OCI-LY3 (cell line): Measurements from ENCODE around the gene RNU11.

ENCODE experiments used
- H2AFZ ChIP-seq: fragments of 200-600, 300-600 bp; shearing (Covaris generic); 2 replicates; pipeline ENCODE4 v1.6.0; 2014; ENCODE audit warnings: antibody characterized with exemption, low read depth, low read length
- H3K27ac ChIP-seq: fragments of 200-600, 300-600 bp; sonication (generic); 2 replicates; pipeline ENCODE4 v1.5.1; 2014; ENCODE audit warnings: mild to moderate bottlenecking, low read length, moderate library complexity, mixed read lengths
- H3K27me3 ChIP-seq: fragments of 200-600, 300-600 bp; sonication (generic); 2 replicates; pipeline ENCODE4 v1.6.1; 2014; ENCODE audit warnings: low read depth, low read length, mixed read lengths
- H3K36me3 ChIP-seq: fragments of 200-600, 300-600 bp; sonication (generic); replicated peaks from 2 replicates; pipeline ENCODE3; 2014; ENCODE audit warnings: low read depth, low read length, mixed read lengths
- H3K4me1 ChIP-seq: fragments of 300-600, 200-600 bp; sonication (generic); 2 replicates; pipeline ENCODE4 v1.6.1; 2014; ENCODE audit warnings: low read length, mixed read lengths
- H3K4me2 ChIP-seq: fragments of 200-600, 300-600 bp; sonication (generic); 2 replicates; pipeline ENCODE4 v1.6.1; 2014; ENCODE audit warnings: low read length, mixed read lengths
- H3K4me3 ChIP-seq: fragments of 300-600, 200-600 bp; sonication (generic); 2 replicates; pipeline ENCODE4 v1.5.1; 2014; ENCODE audit warnings: antibody characterized with exemption, mild to moderate bottlenecking, low read length, moderate library complexity
- H3K79me2 ChIP-seq: fragments of 300-600, 200-600 bp; shearing (Covaris generic); 2 replicates; pipeline ENCODE4 v1.6.1; 2014; ENCODE audit warnings: mild to moderate bottlenecking, low read length, mixed read lengths
- H3K9ac ChIP-seq: fragments of 300-600, 200-600 bp; shearing (Covaris generic); 2 replicates; pipeline ENCODE4 v1.6.0; 2014; ENCODE audit warnings: mild to moderate bottlenecking, low read length, moderate library complexity
- H3K9me3 ChIP-seq: fragments of 200-600, 300-600 bp; shearing (Covaris generic); 2 replicates; pipeline ENCODE4 v1.6.1; 2014; ENCODE audit warnings: low read length, mixed read lengths; ENCODE audit not compliant: insufficient read depth
- H4K20me1 ChIP-seq: fragments of 200-600, 300-600 bp; sonication (generic); 2 replicates; pipeline ENCODE4 v1.6.1; 2016; ENCODE audit warnings: low read length, mixed read lengths; ENCODE audit not compliant: insufficient read depth
- EZH2phosphoT487 ChIP-seq: fragments of 200-600 bp; shearing (Covaris generic); IDR thresholded peaks from 2 replicates; pipeline ENCODE4 v1.6.1; 2018; ENCODE audit warnings: antibody characterized with exemption, mixed run types, low read depth
- TF ChIP-seq, protein P1 (sequence below): fragments of 200-600, 300-600 bp; sonication (generic); IDR thresholded peaks from 2 replicates; pipeline ENCODE4 v1.5.1; 2014; ENCODE audit warnings: antibody characterized with exemption, low read length, low read depth

Gene RNU11

DNA sequence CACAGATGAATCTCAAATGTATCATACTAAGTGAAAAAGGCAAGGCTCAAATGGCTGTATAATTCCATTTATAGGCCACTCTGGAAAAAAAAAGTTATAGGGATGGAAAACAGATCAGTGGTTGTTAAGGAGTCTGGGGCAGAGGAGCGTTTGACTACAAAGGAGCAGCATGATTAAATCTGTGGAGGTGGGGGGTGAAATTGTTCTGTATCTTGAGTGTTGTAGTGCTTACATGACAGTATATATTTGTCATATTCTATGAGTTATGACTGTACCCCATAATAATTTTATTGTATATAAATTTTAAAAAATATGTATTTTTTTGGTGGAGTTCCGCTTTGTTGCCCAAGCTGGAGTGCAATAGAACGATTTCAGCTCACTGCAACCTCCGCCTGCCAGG lies 15.8 kb upstream of the RNU11 start:
- Histone ChIP-seq H3K4me1 (peaks cover 9% of the 10 kb centered on the region), H3K4me3 (no peak overlapping the region), H3K9ac (no peak overlapping the region), H4K20me1 (no peaks in the 10 kb centered on the region), H3K36me3 (no peaks in the 10 kb centered on the region), H3K79me2 (no peaks in the 10 kb centered on the region), H3K27ac (no peak overlapping the region), H3K9me3 (no peaks in the 10 kb centered on the region), H2AFZ (no peak overlapping the region), H3K27me3 (no peaks in the 10 kb centered on the region), H3K4me2 (no peak overlapping the region)
- TF ChIP-seq EZH2phosphoT487: no peak
- TF ChIP-seq, protein P1, sequence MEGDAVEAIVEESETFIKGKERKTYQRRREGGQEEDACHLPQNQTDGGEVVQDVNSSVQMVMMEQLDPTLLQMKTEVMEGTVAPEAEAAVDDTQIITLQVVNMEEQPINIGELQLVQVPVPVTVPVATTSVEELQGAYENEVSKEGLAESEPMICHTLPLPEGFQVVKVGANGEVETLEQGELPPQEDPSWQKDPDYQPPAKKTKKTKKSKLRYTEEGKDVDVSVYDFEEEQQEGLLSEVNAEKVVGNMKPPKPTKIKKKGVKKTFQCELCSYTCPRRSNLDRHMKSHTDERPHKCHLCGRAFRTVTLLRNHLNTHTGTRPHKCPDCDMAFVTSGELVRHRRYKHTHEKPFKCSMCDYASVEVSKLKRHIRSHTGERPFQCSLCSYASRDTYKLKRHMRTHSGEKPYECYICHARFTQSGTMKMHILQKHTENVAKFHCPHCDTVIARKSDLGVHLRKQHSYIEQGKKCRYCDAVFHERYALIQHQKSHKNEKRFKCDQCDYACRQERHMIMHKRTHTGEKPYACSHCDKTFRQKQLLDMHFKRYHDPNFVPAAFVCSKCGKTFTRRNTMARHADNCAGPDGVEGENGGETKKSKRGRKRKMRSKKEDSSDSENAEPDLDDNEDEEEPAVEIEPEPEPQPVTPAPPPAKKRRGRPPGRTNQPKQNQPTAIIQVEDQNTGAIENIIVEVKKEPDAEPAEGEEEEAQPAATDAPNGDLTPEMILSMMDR: no peak

DNA sequence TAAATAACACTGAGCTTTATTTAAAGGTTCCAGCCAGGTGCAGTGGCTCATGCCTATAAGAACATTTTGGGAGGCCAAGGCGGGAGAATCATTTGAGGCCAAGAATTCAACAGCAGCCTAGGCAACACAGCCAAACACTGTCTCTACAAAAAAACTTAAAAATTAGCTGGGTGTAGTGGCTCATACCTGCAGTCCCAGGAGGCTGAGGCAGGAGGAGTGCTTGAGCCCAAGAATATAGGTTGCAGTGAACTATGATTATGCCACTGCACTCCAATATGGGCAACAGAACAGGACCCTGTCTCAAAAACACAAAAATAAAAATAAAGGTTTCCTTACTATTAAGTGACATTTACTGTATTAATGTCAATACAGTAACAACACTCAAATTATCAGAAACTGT lies 7.6 kb upstream of the RNU11 start:
- H3K4me2 ChIP-seq: no peak overlapping the region

DNA sequence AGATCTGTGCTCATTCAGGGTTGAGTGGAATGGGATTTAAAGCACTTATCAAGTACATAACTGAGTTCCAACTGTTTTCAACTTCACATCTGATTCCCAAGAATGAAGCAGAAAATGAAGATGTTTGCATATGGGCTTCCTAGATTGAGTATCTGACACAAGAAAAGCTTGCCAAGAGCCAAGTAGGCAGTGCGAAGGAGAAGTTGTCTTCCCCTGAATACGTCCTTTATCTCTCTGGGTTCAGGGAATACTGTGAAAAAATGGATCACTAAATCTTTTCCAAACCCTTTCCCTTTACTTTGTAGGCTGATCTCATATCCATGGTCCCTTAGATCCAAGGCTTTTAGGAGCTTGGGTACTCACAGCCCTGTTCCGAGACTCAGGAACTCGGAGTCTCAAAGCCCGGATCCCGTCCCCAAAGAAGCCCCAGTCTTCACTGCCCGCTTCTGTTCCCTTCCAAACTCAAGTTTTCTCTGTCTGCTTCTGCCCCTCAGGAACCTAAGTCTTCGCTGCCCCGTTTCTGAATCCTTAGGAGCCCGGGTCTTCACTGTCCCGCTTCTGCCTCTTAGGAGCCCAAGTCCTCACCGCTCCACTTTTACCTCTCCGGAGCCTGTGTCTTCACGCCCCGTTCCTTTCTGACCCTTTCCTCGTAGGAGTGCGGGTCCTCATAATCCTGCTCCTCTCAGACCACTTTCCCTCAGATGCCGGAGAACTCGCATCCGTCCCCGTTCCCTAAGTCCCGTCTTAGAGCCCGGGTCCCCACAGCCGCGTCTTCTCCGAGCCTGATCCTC lies 6.1 kb upstream of the RNU11 start:
- H3K4me3 ChIP-seq: peak overlapping the region; percentile 94
- H3K27me3 ChIP-seq: no peaks in the 10 kb centered on the region
- peak overlapping the region; percentile 93 for H3K9ac ChIP-seq
- H4K20me1 ChIP-seq: no peaks in the 10 kb centered on the region
- peaks cover 14% of the 10 kb centered on the region for H3K4me1 ChIP-seq
- peak overlapping the region; percentile 94 for H3K4me2 ChIP-seq
- H3K27ac ChIP-seq: peak overlapping the region; percentile 67
- no peaks in the 10 kb centered on the region for H3K36me3 ChIP-seq
- peaks cover 28% of the 10 kb centered on the region for H3K79me2 ChIP-seq
- H2AFZ ChIP-seq: peak overlapping the region; percentile 68
- TF ChIP-seq, protein P1: no peak
- TF ChIP-seq EZH2phosphoT487: no peak
- no peaks in the 10 kb centered on the region for H3K9me3 ChIP-seq

More for the DNA sequence above, 7.6 kb upstream of the RNU11 start:
- no peaks in the 10 kb centered on the region for H3K9me3 ChIP-seq
- no peaks in the 10 kb centered on the region for H3K27me3 ChIP-seq
- H4K20me1 ChIP-seq: no peaks in the 10 kb centered on the region
- H3K9ac ChIP-seq: no peak overlapping the region
- TF ChIP-seq EZH2phosphoT487: no peak
- TF ChIP-seq, protein P1: no peak
- no peak overlapping the region for H3K27ac ChIP-seq
- H3K79me2 ChIP-seq: peaks cover 28% of the 10 kb centered on the region
- H3K36me3 ChIP-seq: no peaks in the 10 kb centered on the region
- H3K4me1 ChIP-seq: peaks cover 12% of the 10 kb centered on the region
- no peak overlapping the region for H2AFZ ChIP-seq
- no peak overlapping the region for H3K4me3 ChIP-seq

DNA sequence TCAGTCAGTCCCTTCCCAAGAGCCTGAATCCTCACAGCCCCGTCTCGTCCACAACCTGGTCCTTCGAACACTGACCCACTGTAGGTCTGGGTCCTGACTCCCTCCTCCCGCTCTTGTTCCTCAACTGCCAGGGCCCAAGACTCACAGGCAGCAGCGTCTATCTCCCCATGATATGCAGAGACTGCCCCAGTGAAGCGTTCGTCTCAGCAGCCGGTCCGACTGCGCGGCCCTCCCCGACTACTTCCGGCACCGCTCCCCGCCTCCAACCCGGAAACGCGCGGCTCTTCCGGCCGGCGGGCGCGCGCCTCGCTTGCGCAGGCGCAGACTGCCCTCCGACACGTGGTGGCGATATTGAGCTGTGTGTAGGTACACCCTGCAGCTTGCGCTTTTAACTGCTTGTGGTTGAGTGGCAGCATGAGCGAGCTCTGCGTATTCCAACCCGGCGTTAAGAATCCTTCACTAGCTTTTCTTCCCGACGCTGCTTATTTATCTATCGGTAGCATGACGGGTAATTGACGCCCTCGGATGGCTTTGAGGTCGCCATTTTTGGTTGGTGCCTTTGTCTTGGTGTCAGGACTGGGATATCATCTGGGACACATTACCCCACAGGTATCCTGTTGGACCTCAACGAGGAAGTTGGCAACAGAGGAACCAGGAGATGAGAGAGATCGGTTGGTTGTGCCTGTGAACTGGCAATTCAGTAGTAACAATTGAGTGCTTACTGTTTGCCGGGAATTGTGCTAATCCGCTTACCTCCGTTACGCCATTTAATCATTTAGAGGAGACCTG lies 5.4 kb upstream of the RNU11 start, which contains the start of gene TAF12:
Gene TAF12, minus strand, starts transcription at position 221 of the 789 bp plus-strand sequence. CDS start 20,986 bp downstream, outside the sequence.
- H3K27ac ChIP-seq: peak within 1 kb of the TSS; percentile 94
- H3K36me3 ChIP-seq: no peaks in the 10 kb centered on the region
- peaks cover 28% of the 10 kb centered on the region for H3K79me2 ChIP-seq
- H3K4me1 ChIP-seq: peaks cover 20% of the 10 kb centered on the region
- H3K27me3 ChIP-seq: no peaks in the 10 kb centered on the region
- H3K9ac ChIP-seq: peak within 1 kb of the TSS; percentile 99
- H4K20me1 ChIP-seq: no peaks in the 10 kb centered on the region
- H3K9me3 ChIP-seq: no peaks in the 10 kb centered on the region
- TF ChIP-seq EZH2phosphoT487: no peak
- TF ChIP-seq, protein P1: peak; percentile 47
- H3K4me2 ChIP-seq: peak within 1 kb of the TSS; percentile 94
- H2AFZ ChIP-seq: peak within 1 kb of the TSS; percentile 71
- peak within 1 kb of the TSS; percentile 94 for H3K4me3 ChIP-seq
